Vagina (tissue), 2 donors: ENCODE results near the gene PML.

Source experiments
- CTCF ChIP-seq, 3 experiments: fragments of 450-650 bp in 2 of 3; fragments of 200-600 bp in 1 of 3; sonication (generic) in 1 of 3; IDR thresholded peaks; one replicate each; pipeline ENCODE4 v1.5.1; 2017 to 2019; ENCODE audit warnings: antibody characterized with exemption in 3 of 3, mild to moderate bottlenecking in 2 of 3, moderate library complexity in 2 of 3
- POLR2A ChIP-seq, 2 donors: fragments of 450-650 bp; IDR thresholded peaks; one replicate each; pipeline ENCODE4 v1.6.1; 2017; ENCODE audit warnings: antibody characterized with exemption in 2 of 2, mild to moderate bottlenecking in 2 of 2, moderate library complexity in 2 of 2
- POLR2AphosphoS5 ChIP-seq, 2 donors: sonication (generic); formaldehyde crosslinking; IDR thresholded peaks; one replicate each; pipeline ENCODE4 v1.9.0; 2017; ENCODE audit warnings: antibody characterized with exemption in 2 of 2, mild to moderate bottlenecking in 2 of 2, low read depth in 1 of 2; ENCODE audit not compliant: insufficient read depth in 1 of 2

- TF ChIP-seq CTCF (IDR thresholded peaks at IDR 0.05) (no peak), POLR2AphosphoS5 (IDR thresholded peaks at IDR 0.05; ENCODE audit: insufficient read depth in 1 of 2, low read depth in 1 of 2) (no peak), POLR2A (IDR thresholded peaks at IDR 0.05) (no peak)
Measured at GRCh38 chr15:73994912-73995622, 551 bp downstream of the PML start.
